HUES6 (cell line): ENCODE results near the gene LGR5.

Experiments used
- H3K27ac ChIP-seq: 2 replicates; pipeline ENCODE4 v1.7.0; 2013; ENCODE audit warnings: low read depth, mild to moderate bottlenecking, low read length, inconsistent platforms
- H3K27me3 ChIP-seq: 2 replicates; pipeline ENCODE4 v1.6.1; 2013; ENCODE audit warnings: low read length; ENCODE audit not compliant: control insufficient read depth, insufficient read depth
- H3K36me3 ChIP-seq: 2 replicates; pipeline ENCODE4 v1.6.1; 2013; ENCODE audit warnings: low read length; ENCODE audit not compliant: control insufficient read depth, insufficient read depth
- H3K4me1 ChIP-seq: 2 replicates; pipeline ENCODE4 v1.6.1; 2013; ENCODE audit warnings: low read length; ENCODE audit not compliant: control insufficient read depth, insufficient read depth
- H3K4me3 ChIP-seq: 2 replicates; pipeline ENCODE4 v1.5.1; 2013; ENCODE audit warnings: low read depth, low read length
- H3K9ac ChIP-seq: one replicate; pipeline ENCODE4 v1.6.1; 2013; ENCODE audit warnings: mild to moderate bottlenecking, low read length
- H3K9me3 ChIP-seq: 2 replicates; pipeline ENCODE4 v1.6.1; 2013; ENCODE audit warnings: low read depth, low read length; ENCODE audit not compliant: control insufficient read depth, insufficient read depth

The LGR5 gene

GRCh38 chr12:71415336-71416231 is 24.0 kb upstream of the LGR5 start:
- Histone ChIP-seq H3K9me3 (no peaks in the 10 kb centered on the region; the same call in 1 of the 2 replicates), H3K9ac (no peak overlapping the region), H3K4me3 (no peak overlapping the region), H3K27me3 (no peaks in the 10 kb centered on the region), H3K27ac (no peak overlapping the region), H3K4me1 (no peaks in the 10 kb centered on the region), H3K36me3 (no peaks in the 10 kb centered on the region)

- Histone ChIP-seq H3K27ac (no peak overlapping the region), H3K27me3 (no peaks in the 10 kb centered on the region), H3K9ac (no peak overlapping the region), H3K36me3 (no peaks in the 10 kb centered on the region), H3K4me3 (no peak overlapping the region), H3K9me3 (no peaks in the 10 kb centered on the region; the same call in 1 of the 2 replicates), H3K4me1 (no peaks in the 10 kb centered on the region)
Measured at GRCh38 chr12:71417181-71417580, 22.4 kb upstream of the LGR5 start.

- Histone ChIP-seq H3K36me3 (no peaks in the 10 kb centered on the region), H3K4me1 (no peaks in the 10 kb centered on the region), H3K27me3 (no peaks in the 10 kb centered on the region), H3K9ac (no peak overlapping the region), H3K4me3 (no peak overlapping the region), H3K9me3 (no peaks in the 10 kb centered on the region), H3K27ac (no peak overlapping the region)
Measured at GRCh38 chr12:71420775-71421406, 18.7 kb upstream of the LGR5 start.

GRCh38 chr12:71425568-71426299 is 13.9 kb upstream of the LGR5 start:
- no peaks in the 10 kb centered on the region for H3K27me3 ChIP-seq
- H3K9me3 ChIP-seq: no peaks in the 10 kb centered on the region
- H3K4me3 ChIP-seq: no peak overlapping the region
- H3K36me3 ChIP-seq: no peaks in the 10 kb centered on the region
- H3K27ac ChIP-seq: no peak overlapping the region
- H3K9ac ChIP-seq: no peak overlapping the region
- H3K4me1 ChIP-seq: no peaks in the 10 kb centered on the region

- no peaks in the 10 kb centered on the region for H3K4me1 ChIP-seq
- H3K9ac ChIP-seq: no peak overlapping the region
- no peaks in the 10 kb centered on the region for H3K27me3 ChIP-seq
- H3K4me3 ChIP-seq: no peak overlapping the region
- H3K36me3 ChIP-seq: no peaks in the 10 kb centered on the region
- H3K27ac ChIP-seq: no peak overlapping the region
- H3K9me3 ChIP-seq: no peaks in the 10 kb centered on the region
Measured at GRCh38 chr12:71426300-71427047, 13.1 kb upstream of the LGR5 start.

GRCh38 chr12:71430756-71431155 is 8.8 kb upstream of the LGR5 start:
- no peaks in the 10 kb centered on the region for H3K4me1 ChIP-seq
- H3K4me3 ChIP-seq: no peak overlapping the region
- H3K27me3 ChIP-seq: no peaks in the 10 kb centered on the region

GRCh38 chr12:71431991-71432390 is 7.6 kb upstream of the LGR5 start:
- Histone ChIP-seq H3K9me3 (peaks cover 18% of the 10 kb centered on the region), H3K36me3 (no peaks in the 10 kb centered on the region), H3K4me3 (no peak overlapping the region), H3K27me3 (peaks cover 1% of the 10 kb centered on the region; the same call in 1 of the 2 replicates), H3K4me1 (no peaks in the 10 kb centered on the region), H3K9ac (no peak overlapping the region), H3K27ac (no peak overlapping the region)

More at GRCh38 chr12:71430756-71431155, 8.8 kb upstream of the LGR5 start:
- no peaks in the 10 kb centered on the region for H3K36me3 ChIP-seq
- H3K9ac ChIP-seq: no peak overlapping the region
- no peak overlapping the region for H3K27ac ChIP-seq
- H3K9me3 ChIP-seq: peaks cover 7% of the 10 kb centered on the region

- H3K36me3 ChIP-seq: no peaks in the 10 kb centered on the region
- H3K4me1 ChIP-seq: no peaks in the 10 kb centered on the region
- peaks cover 22% of the 10 kb centered on the region for H3K9me3 ChIP-seq
- H3K27ac ChIP-seq: no peak overlapping the region
- no peak overlapping the region for H3K9ac ChIP-seq
- H3K4me3 ChIP-seq: no peak overlapping the region
- H3K27me3 ChIP-seq: peaks cover 9% of the 10 kb centered on the region
Measured at GRCh38 chr12:71432936-71433335, 6.7 kb upstream of the LGR5 start.

GRCh38 chr12:71436696-71437095 is 2.9 kb upstream of the LGR5 start:
- 0 out of 2 replicates have a peak, but pooled peaks cover 10% of the 10 kb centered on the region for H3K4me1 ChIP-seq
- no peaks in the 10 kb centered on the region for H3K36me3 ChIP-seq
- H3K27ac ChIP-seq: no peak overlapping the region
- H3K27me3 ChIP-seq: peaks cover 47% of the 10 kb centered on the region
- peaks cover 22% of the 10 kb centered on the region for H3K9me3 ChIP-seq
- H3K9ac ChIP-seq: no peak overlapping the region
- no peak overlapping the region for H3K4me3 ChIP-seq

- Histone ChIP-seq H3K4me1 (0 out of 2 replicates have a peak, but pooled peaks cover 10% of the 10 kb centered on the region), H3K36me3 (no peaks in the 10 kb centered on the region), H3K27ac (no peak overlapping the region), H3K27me3 (peaks cover 64% of the 10 kb centered on the region), H3K9ac (peak overlapping the region; percentile 74), H3K9me3 (peaks cover 22% of the 10 kb centered on the region), H3K4me3 (peak overlapping the region; percentile 65)
Measured at GRCh38 chr12:71438670-71439361, 782 bp upstream of the LGR5 start.
